NB4 (cell line): Measurements from ENCODE around the gene FBXW2.

Source experiments
- DNase-seq: peaks from one replicate; pipeline ENCODE4 v3.0.0; 2010; ENCODE audit warnings: low read depth
- H3K4me3 ChIP-seq: one replicate; pipeline ENCODE4 v1.5.1; 2011; ENCODE audit warnings: mild to moderate bottlenecking, low read depth, low read length, moderate library complexity
- MAX ChIP-seq: IDR thresholded peaks from 2 replicates; pipeline ENCODE4 v1.6.1; 2011; ENCODE audit warnings: low read depth, low read length
- MYC ChIP-seq: IDR thresholded peaks from 2 replicates; pipeline ENCODE4 v1.6.1; 2011; ENCODE audit warnings: low read depth, low read length
- POLR2A ChIP-seq: IDR thresholded peaks from 2 replicates; pipeline ENCODE4 v1.6.1; 2011; ENCODE audit warnings: mild to moderate bottlenecking; ENCODE audit not compliant: insufficient read length; ENCODE audit errors: extremely low read depth
- TF ChIP-seq, protein P1 (sequence below): IDR thresholded peaks from one replicate; pipeline ENCODE4 v1.5.1; 2012; ENCODE audit warnings: low read depth, low read length

The FBXW2 gene

GRCh38 chr9:120832807-120833206 is 39.6 kb upstream of the FBXW2 start:
- no peak for DNase-seq
- H3K4me3 ChIP-seq, result no peak overlapping the region
- TF ChIP-seq, protein P1, sequence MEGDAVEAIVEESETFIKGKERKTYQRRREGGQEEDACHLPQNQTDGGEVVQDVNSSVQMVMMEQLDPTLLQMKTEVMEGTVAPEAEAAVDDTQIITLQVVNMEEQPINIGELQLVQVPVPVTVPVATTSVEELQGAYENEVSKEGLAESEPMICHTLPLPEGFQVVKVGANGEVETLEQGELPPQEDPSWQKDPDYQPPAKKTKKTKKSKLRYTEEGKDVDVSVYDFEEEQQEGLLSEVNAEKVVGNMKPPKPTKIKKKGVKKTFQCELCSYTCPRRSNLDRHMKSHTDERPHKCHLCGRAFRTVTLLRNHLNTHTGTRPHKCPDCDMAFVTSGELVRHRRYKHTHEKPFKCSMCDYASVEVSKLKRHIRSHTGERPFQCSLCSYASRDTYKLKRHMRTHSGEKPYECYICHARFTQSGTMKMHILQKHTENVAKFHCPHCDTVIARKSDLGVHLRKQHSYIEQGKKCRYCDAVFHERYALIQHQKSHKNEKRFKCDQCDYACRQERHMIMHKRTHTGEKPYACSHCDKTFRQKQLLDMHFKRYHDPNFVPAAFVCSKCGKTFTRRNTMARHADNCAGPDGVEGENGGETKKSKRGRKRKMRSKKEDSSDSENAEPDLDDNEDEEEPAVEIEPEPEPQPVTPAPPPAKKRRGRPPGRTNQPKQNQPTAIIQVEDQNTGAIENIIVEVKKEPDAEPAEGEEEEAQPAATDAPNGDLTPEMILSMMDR, result no peak
- TF ChIP-seq MAX (no peak), POLR2A (no peak), MYC (no peak)

DNA sequence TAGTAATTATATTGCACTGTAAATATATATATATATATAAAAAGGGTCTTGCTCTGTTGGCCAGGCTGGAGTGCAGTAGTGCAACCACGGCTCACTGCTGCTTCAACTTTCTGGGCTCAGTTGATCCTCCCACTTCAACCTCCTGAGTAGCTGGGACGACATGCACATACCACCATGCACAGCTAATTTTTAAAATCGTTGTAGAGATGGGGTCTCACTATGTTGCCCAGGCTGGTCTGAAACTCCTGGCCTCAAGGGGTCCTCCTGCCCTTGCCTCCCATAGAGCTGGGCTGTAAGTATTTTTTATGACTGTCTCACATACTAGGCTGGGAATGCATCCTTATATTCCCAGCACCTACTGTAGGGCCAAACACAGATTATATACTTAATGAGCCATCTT is 37.6 kb upstream of the FBXW2 start:
- no peak for DNase-seq
- TF ChIP-seq MYC, result no peak
- TF ChIP-seq MAX, result no peak
- TF ChIP-seq, protein P1, result no peak
- TF ChIP-seq POLR2A, result no peak
- no peak overlapping the region for H3K4me3 ChIP-seq

DNA sequence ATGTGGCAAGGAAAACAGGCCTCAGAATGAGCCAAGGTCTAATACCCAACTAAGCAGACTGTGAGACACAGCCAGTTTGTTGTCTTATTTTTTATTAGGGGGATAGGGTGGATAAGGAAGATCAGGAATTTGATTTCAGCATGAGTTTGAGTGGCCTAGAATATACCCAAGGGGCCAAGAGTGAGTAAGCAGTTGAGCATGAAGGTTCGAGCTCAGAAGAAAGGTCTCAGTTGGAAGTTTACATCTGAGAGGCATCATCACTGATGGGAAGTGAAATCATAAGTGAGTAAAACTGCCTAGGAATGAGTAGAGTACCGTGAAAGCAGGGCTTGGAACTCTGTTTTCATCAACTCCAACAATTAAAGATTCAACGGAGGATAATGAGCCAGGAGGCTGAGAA is 36.9 kb upstream of the FBXW2 start:
- H3K4me3 ChIP-seq, result no peak overlapping the region
- TF ChIP-seq POLR2A, result no peak
- no peak for TF ChIP-seq MAX
- TF ChIP-seq, protein P1, result no peak
- TF ChIP-seq MYC, result no peak
- DNase-seq, result no peak

DNA sequence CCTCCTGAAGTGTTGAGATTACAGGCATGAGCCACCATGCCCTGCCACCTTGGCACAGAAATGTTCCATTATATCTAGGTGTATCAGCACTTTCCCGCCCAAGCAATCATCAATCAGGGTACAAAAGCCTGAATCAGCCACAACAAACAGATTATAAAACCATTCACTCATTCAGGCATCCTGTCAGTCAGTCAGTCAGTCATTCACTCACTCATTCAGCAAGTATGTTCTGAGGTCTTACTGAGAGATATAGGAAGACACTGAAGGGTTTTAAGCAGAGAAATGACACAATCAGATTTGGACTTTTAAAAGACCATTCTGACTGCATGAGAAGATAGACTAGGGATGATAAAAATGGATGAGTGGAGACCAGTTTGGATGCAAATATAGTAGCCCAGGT is 36.4 kb upstream of the FBXW2 start:
- TF ChIP-seq POLR2A (no peak), MYC (no peak), MAX (no peak)
- TF ChIP-seq, protein P1, result no peak
- H3K4me3 ChIP-seq, result no peak overlapping the region
- DNase-seq, result no peak

DNA sequence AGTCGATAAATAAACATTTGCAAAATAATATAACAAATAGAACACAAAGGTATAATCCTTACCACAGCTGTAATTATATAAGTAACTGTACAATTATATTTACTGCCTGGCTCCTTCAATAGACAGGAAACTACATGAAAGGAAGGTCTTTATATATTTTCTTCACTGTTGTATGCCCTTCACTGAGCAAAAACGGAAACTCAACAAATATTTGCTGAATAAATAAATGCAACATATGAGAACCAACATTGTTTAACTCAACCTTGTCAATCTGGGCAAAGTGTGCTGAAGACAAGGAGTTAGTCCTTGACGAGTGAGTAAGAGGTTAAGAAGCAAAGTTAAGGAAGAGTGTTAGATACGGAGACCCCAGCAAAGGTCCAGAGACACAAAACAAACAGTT is 26.9 kb upstream of the FBXW2 start:
- TF ChIP-seq MYC (no peak), POLR2A (no peak), MAX (no peak)
- TF ChIP-seq, protein P1, result no peak
- DNase-seq, result no peak
- no peak overlapping the region for H3K4me3 ChIP-seq

GRCh38 chr9:120818595-120818994 is 25.4 kb upstream of the FBXW2 start:
- TF ChIP-seq POLR2A, result no peak
- no peak for TF ChIP-seq MAX
- TF ChIP-seq, protein P1, result no peak
- no peak for TF ChIP-seq MYC
- no peak overlapping the region for H3K4me3 ChIP-seq
- DNase-seq, result no peak
